Osteocyte (in vitro differentiated cells): ENCODE results near the gene GPR146. TPM values are rescaled to one million over a fixed set of nuclear protein-coding genes. Genes with fewer than 3 reads are reported as not detected.
A peak's percentile ranks its signal among the peaks of the same experiment; 100 is the strongest.

Source experiments
- DNase-seq: peaks from one replicate; pipeline ENCODE4 v3.0.0; 2021; ENCODE audit warnings: mixed read lengths; ENCODE audit not compliant: unreplicated experiment; ENCODE audit errors: extremely low spot score
- H3K27ac Mint-ChIP-seq: one replicate; pipeline ENCODE4 v1.8.0; 2021; ENCODE audit warnings: mild to moderate bottlenecking, mixed read lengths; ENCODE audit not compliant: unreplicated experiment
- H3K27me3 Mint-ChIP-seq: one replicate; pipeline ENCODE4 v1.8.0; 2021; ENCODE audit warnings: mixed read lengths; ENCODE audit not compliant: unreplicated experiment
- H3K36me3 Mint-ChIP-seq: one replicate; pipeline ENCODE4 v1.8.0; 2021; ENCODE audit warnings: mixed read lengths; ENCODE audit not compliant: unreplicated experiment
- H3K4me1 Mint-ChIP-seq: one replicate; pipeline ENCODE4 v1.8.0; 2021; ENCODE audit warnings: mixed read lengths; ENCODE audit not compliant: unreplicated experiment
- H3K4me3 Mint-ChIP-seq: one replicate; pipeline ENCODE4 v1.8.0; 2021; ENCODE audit warnings: mild to moderate bottlenecking, moderate library complexity, mixed read lengths; ENCODE audit not compliant: unreplicated experiment
- H3K9me3 Mint-ChIP-seq: one replicate; pipeline ENCODE4 v1.8.0; 2021; ENCODE audit warnings: mixed read lengths; ENCODE audit not compliant: unreplicated experiment
- long read RNA-seq: library from polyadenylated mRNA; unstranded; transcript quantifications from one replicate; pipeline ENCODE4 v2.0.0, GENCODE V29; 2021
- total RNA-seq: library from RNA; stranded (reverse); gene quantifications from 2 replicates; pipeline ENCODE4 v1.2.1, GENCODE V29; 2021
- TF ChIP-seq, protein P1 (sequence below): fragments of 200-600 bp; sonication (generic); IDR thresholded peaks from 2 replicates; pipeline ENCODE4 v1.5.0; 2021; ENCODE audit warnings: antibody characterized with exemption, mild to moderate bottlenecking, moderate library complexity

GPR146 gene, protein sequence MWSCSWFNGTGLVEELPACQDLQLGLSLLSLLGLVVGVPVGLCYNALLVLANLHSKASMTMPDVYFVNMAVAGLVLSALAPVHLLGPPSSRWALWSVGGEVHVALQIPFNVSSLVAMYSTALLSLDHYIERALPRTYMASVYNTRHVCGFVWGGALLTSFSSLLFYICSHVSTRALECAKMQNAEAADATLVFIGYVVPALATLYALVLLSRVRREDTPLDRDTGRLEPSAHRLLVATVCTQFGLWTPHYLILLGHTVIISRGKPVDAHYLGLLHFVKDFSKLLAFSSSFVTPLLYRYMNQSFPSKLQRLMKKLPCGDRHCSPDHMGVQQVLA
- total RNA-seq: 1.9 and 2.8 TPM in 2 replicates
- long read RNA-seq, partial matches to known transcripts: 0 of 1 reads
- long read RNA-seq, other reads (novel, unspliced or antisense): 0 of 1 reads

DNA sequence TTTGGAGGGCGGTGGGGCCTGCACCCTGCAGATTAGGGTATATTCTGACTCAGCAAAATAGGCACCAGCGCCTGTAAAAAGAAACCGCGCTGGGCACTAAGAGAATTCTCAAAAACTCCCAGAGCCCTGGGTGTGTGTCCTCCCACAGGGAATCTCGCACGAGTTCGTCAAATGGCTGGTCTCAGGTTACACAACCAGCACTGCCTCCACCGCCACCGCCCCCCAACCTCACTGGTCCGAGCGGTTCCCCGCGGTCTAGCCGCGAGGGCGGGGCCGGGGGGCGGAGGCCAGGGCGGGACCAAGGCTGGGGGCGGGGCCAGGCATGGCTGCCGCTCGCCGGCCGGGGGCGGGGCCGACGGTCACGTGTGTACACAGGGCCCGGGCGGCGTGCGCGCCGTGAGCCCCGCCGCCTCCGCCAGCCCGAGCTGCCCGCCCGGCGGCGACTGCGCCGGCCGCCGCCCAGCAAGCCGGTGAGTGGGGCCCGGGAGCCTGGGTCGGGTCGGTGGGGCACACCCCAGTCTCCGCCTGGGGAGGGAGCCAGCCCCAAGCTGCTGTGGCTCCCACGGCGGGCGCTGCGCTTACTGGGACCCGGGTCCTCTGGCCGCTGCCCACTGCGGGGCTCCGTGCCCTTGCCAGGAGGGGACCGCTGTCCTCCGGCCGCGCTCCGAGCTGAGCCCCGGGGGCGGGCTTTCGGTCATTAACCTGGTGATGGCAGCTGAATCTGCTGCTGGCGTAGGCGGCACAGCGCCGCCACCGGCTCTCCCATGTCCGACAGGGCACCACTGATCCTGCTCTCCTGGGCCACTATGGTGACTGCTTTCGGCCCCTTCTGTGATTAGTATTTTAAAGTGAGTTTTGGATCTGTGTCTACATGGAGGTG is at the start of gene GPR146:
Gene GPR146, plus strand, starts transcription at position 358 of the 880 bp plus-strand sequence. CDS start 12,970 bp downstream, outside the sequence.
- peak within 1 kb of the TSS; percentile 92 for H3K27ac Mint-ChIP-seq
- H3K4me1 Mint-ChIP-seq: peaks cover 40% of the 10 kb centered on the region

DNA sequence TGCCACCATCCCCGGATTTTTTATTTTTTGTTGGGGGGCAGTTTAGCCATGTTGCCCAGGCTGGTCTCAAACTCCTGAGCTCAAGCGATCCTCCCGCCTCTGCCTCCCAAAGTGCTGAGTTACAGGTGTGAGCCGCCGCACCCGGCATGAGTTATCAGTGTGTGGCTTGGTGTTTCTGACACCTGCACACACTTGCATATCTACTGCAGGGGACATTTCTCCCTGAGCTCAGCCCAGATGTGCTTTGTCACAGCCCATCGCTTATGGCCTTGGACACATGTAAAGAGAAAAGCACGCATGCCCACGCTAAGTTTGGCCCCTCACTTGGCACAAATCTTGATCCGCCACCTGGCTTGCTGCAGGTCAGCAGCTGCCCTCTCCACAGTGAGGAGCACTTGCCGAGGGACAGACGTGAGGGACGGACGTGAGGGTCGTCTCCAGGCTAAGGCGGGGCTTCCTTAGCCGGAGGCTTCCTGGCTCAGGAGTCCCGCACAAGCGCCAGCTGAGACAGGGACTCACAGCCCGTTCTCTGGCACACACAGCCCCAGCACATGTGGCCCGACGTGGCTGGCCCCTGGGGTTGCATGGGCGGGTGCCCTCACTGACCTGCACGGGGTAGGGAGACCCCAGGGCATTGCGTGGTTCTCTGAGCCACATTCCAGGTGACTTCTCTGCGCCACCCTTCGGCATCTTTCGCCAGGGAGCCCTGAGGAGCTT is 49.6 kb upstream of the GPR146 start:
- H3K27me3 Mint-ChIP-seq: no peaks in the 10 kb centered on the region
- no peak overlapping the region for H3K27ac Mint-ChIP-seq
- TF ChIP-seq, protein P1, sequence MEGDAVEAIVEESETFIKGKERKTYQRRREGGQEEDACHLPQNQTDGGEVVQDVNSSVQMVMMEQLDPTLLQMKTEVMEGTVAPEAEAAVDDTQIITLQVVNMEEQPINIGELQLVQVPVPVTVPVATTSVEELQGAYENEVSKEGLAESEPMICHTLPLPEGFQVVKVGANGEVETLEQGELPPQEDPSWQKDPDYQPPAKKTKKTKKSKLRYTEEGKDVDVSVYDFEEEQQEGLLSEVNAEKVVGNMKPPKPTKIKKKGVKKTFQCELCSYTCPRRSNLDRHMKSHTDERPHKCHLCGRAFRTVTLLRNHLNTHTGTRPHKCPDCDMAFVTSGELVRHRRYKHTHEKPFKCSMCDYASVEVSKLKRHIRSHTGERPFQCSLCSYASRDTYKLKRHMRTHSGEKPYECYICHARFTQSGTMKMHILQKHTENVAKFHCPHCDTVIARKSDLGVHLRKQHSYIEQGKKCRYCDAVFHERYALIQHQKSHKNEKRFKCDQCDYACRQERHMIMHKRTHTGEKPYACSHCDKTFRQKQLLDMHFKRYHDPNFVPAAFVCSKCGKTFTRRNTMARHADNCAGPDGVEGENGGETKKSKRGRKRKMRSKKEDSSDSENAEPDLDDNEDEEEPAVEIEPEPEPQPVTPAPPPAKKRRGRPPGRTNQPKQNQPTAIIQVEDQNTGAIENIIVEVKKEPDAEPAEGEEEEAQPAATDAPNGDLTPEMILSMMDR: no peak
- peaks cover 5% of the 10 kb centered on the region for H3K36me3 Mint-ChIP-seq
- H3K4me3 Mint-ChIP-seq: no peak overlapping the region
- H3K4me1 Mint-ChIP-seq: peaks cover 15% of the 10 kb centered on the region
- no peak for DNase-seq
- no peaks in the 10 kb centered on the region for H3K9me3 Mint-ChIP-seq

More for the DNA sequence above, at the start of gene GPR146:
- H3K27me3 Mint-ChIP-seq: no peaks in the 10 kb centered on the region
- no peaks in the 10 kb centered on the region for H3K9me3 Mint-ChIP-seq
- no peaks in the 10 kb centered on the region for H3K36me3 Mint-ChIP-seq
- peak within 1 kb of the TSS; percentile 73 for H3K4me3 Mint-ChIP-seq
- DNase-seq: peak; percentile 99
- TF ChIP-seq, protein P1: peak; percentile 70

DNA sequence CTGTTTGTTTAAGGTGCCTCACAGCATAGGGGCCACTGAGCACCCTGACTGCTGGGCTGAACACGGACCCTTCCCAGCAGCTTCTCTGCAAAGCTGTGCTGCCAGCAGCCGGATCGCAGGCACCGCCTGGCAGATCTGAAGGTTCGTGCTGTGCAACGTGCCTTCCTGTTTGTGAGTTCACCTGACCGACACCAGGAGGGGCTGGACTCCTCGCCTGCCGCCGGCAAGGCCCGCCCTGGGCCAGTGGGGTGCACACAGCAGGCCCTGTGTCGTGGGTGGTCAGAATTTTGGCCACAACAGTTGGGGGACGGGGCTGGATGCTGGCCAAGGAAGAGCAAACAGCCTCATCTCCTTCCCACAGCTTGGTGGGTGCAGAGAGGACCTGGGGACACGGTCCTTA is 48.8 kb upstream of the GPR146 start:
- Mint-ChIP-seq H3K27ac (no peak overlapping the region), H3K36me3 (peaks cover 5% of the 10 kb centered on the region), H3K9me3 (no peaks in the 10 kb centered on the region), H3K4me1 (peaks cover 14% of the 10 kb centered on the region), H3K27me3 (no peaks in the 10 kb centered on the region), H3K4me3 (no peak overlapping the region)
- no peak for DNase-seq
- TF ChIP-seq, protein P1: no peak

DNA sequence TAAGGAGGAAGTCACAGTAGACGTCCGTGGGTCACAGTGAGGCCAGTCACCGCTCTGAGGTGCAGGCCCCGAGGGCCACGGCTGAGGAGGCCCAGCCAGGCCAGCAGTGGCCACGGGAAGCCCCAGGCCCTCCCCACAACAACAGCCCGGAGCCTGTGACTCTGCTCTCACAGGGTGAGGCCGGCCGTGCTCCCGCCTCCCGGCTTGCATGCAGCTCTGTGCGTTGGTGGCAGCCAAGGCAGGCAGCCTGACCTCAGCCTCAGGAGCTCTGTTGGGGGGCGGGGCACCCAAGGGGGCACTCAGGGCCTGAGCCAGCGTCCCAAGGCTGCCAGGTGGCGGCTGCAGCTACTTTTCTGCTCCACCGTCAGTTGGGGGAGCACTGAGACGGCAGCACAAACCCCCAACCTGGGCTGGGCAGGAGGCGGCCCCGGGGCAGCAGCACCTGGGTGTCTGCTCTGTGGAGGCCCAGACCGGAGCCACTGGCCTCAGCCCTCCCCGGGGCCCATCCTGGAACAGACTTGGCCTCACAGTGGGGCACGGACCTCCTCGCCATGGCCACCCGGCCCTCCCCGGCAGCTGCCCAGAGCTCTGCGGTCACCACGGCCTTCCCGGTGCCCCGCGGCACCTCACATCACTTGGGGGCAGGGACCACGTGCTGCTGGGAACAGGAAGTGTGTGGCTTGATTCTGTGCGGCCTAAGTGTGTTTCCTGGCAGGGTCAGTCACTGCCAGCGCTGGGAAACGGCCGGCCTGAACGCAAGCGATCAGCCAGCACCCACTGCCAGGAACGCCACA is 48.1 kb upstream of the GPR146 start:
- H3K27me3 Mint-ChIP-seq: no peaks in the 10 kb centered on the region
- no peak overlapping the region for H3K27ac Mint-ChIP-seq
- DNase-seq: no peak
- H3K36me3 Mint-ChIP-seq: peaks cover 6% of the 10 kb centered on the region
- H3K4me1 Mint-ChIP-seq: peaks cover 11% of the 10 kb centered on the region
- TF ChIP-seq, protein P1: no peak
- no peak overlapping the region for H3K4me3 Mint-ChIP-seq
- no peaks in the 10 kb centered on the region for H3K9me3 Mint-ChIP-seq
